Rectal smooth muscle tissue (tissue), 1 donor: ENCODE results near the gene PYGO2.
"Not testable (repeated sequence)": the region's sequence is repeated elsewhere in the genome, so short reads cannot be mapped to it uniquely, and the experiment has no call there.

Experiments
- H3K27ac ChIP-seq: one replicate; pipeline ENCODE4 v1.7.0; 2013; ENCODE audit warnings: low read depth, low read length, inconsistent platforms
- H3K27me3 ChIP-seq: one replicate; pipeline ENCODE4 v1.7.0; 2013; ENCODE audit warnings: low read length; ENCODE audit not compliant: control insufficient read depth, insufficient read depth
- H3K36me3 ChIP-seq: one replicate; pipeline ENCODE4 v1.7.0; 2013; ENCODE audit warnings: low read length; ENCODE audit not compliant: control insufficient read depth, insufficient read depth
- H3K4me1 ChIP-seq: one replicate; pipeline ENCODE4 v1.7.0; 2013; ENCODE audit warnings: low read length; ENCODE audit not compliant: control insufficient read depth, insufficient read depth
- H3K4me3 ChIP-seq: one replicate; pipeline ENCODE4 v1.7.0; 2013; ENCODE audit warnings: low read length
- H3K9ac ChIP-seq: one replicate; pipeline ENCODE4 v1.7.0; 2013; ENCODE audit warnings: low read length

Gene PYGO2

DNA sequence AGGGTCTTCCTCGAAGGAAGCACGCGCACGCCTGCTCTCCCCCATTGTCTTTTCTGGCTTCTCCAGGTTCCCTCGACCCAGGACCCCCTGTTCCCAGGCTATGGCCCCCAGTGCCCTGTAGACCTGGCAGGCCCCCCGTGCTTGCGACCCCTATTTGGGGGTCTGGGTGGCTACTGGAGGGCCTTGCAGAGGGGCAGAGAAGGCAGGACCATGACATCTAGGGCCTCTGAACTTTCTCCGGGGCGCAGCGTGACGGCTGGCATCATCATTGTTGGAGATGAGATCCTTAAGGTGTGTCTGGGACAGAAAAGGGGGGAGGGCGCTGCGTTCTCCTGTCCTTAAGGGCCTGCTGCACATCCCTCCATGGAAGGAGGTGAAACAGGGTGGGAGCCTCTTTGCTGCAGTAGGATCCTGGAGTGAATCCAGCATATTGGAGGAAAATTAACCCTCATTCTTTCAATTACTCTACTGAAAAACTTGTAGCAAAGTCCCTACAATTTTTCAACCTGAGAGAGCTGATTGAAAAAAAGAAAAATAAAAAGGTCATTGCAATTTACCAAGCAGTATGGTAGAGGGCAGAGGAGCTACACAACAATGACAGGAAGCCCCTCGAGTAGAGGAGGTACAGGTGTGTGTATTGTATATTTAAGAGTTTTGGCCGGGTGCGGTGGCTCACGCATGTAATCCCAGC, 22.3 kb upstream of the PYGO2 start:
- peak overlapping the region; percentile 8 for H3K27ac ChIP-seq
- no peaks in the 10 kb centered on the region for H3K27me3 ChIP-seq
- peaks cover 4% of the 10 kb centered on the region for H3K36me3 ChIP-seq
- H3K4me1 ChIP-seq, result peaks cover 6% of the 10 kb centered on the region
- H3K4me3 ChIP-seq, result peak overlapping the region; percentile 78
- H3K9ac ChIP-seq, result no peak overlapping the region

DNA sequence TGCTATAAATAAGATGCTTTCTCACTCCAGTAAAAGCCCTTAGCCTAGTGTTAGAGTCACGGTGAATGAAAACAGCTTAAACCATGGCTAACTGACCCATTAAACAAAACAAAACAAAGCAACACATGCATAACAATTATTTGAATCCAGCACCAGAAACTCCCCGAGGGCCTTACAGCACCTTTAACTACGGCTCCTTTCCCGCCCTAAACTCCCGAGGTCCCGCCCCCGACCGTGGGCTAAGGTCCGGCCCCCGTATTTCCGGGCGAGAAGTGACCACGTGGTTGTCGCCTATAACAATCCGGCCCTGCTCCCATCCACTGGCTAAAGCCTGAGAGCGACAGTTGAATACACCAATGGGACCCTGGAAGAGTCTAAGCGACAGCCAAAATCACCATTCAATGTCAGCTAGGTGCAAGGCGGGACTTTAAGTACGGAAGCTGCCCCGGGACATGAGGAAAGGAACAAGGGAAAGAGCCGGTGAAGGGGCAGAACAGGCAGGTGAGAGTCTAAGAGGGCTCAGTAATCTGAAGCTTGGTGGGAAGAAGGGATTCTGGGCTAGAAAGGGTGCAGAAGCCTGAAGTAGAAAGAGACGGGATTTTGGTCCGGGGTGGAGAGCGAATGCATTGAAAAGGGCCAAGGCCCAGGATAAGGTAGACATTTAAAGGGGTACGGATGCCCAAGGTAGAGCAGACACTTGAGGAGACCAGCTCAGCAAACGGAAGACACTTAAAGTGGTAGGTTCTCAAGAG, 21.5 kb upstream of the PYGO2 start, which contains the start of gene FLAD1:
Gene FLAD1 (plus strand): TSS at position 448 of the 752 bp plus-strand sequence. CDS start 351 bp downstream, outside the sequence.
- Histone ChIP-seq H3K9ac (peak within 1 kb of the TSS; percentile 20), H3K27ac (peak within 1 kb of the TSS; percentile 8), H3K4me1 (peaks cover 6% of the 10 kb centered on the region), H3K4me3 (peak within 1 kb of the TSS; percentile 78), H3K36me3 (peaks cover 3% of the 10 kb centered on the region), H3K27me3 (no peaks in the 10 kb centered on the region)

DNA sequence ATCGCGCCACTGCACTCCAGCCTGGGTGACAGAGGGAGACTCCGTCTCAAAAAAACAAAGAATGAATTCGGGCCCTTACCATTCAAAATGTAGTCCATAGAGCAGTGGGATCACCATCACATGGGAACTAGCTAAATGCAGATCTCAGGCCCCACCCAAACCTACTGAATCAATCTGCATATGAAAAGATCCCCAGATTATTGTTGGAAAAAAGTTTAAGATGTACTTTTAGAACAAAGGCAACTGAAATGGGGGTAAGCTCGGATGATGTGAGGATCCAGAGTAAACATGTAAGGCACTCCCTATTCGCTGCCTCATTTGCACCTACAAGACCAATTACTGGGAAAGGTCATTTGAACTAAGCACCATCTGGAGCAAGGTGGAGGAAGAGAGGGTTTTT, 20.8 kb upstream of the PYGO2 start:
- H3K4me3 ChIP-seq, result peak overlapping the region; percentile 72

DNA sequence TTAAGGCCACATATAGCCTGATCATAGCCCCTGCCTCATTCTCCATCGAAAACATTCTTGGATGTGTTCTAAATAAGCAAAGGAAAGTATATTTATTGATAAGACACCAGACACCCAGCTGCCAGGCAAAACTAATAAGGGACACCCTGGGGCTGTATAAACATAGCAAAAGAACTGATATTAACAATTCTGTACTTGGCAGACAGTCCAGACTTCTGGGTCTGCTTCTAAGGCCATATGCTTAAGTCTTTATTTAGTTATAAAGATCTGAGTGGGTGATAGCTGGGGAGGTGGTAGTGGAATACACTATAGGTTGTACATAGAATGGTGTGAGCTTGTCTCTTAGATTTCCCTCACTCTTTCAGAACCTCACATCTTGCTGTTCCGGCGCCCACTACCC, 16.8 kb upstream of the PYGO2 start:
- Histone ChIP-seq H3K27ac (no peak overlapping the region), H3K9ac (no peak overlapping the region), H3K4me3 (no peak overlapping the region), H3K4me1 (peaks cover 6% of the 10 kb centered on the region), H3K36me3 (no peaks in the 10 kb centered on the region), H3K27me3 (no peaks in the 10 kb centered on the region)

More for the DNA sequence above, 20.8 kb upstream of the PYGO2 start:
- Histone ChIP-seq H3K9ac (no peak overlapping the region), H3K4me1 (peaks cover 6% of the 10 kb centered on the region), H3K27me3 (no peaks in the 10 kb centered on the region), H3K36me3 (no peaks in the 10 kb centered on the region), H3K27ac (no peak overlapping the region)

DNA sequence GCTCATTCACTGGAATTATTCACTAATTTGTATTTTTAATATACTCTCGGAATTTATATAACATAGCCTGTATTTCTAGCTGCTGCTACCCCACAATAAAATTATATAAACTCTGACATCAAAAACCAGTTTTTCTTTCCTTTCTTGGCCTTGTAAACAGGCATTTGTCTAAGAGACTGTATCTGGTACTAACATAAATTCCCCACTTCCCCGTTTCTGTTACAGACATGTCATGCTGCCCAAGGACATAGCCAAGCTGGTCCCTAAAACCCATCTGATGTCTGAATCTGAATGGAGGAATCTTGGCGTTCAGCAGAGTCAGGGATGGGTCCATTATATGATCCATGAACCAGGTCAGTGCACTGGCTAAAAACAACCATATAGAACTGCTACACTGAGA, 16.2 kb upstream of the PYGO2 start:
- H3K27ac ChIP-seq, H3K36me3 ChIP-seq, H3K4me3 ChIP-seq, H3K9ac ChIP-seq, H3K27me3 ChIP-seq: not testable (repeated sequence)
- H3K4me1 ChIP-seq, result peaks cover 11% of the 10 kb centered on the region

DNA sequence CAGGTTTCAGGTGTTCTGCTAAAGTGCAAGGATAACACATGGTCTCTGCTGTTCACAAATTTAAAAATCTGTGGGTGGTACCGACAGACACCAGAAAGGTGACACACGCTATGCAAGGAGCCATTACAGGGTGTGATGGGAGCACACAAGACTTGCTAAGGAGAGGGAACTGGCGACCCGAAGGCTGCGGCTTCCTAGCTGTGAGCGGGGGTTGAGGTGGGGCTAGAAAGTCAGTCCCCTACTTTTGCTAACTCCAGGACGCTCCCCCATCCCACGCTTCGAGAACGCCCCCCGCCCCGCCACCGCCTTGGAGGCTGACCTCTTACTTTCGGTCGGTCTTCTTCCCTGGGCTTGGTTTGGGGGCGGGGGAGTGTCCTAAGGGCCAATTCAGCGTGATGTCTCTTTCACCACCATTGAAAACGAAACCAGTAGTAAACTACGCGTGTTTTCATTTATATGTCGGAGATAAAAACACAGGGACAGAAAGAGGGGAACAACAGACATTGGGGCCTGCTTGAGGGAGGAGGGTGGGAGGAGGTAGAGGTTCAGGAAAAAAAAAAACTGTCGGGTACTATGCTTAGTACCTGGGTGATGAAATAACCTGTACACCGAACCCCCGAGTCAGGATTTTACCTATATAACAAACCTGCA, 14.0 kb upstream of the PYGO2 start:
- H3K27ac ChIP-seq, result peak overlapping the region; percentile 93
- H3K27me3 ChIP-seq, result no peaks in the 10 kb centered on the region
- peaks cover 21% of the 10 kb centered on the region for H3K4me1 ChIP-seq
- no peaks in the 10 kb centered on the region for H3K36me3 ChIP-seq
- peak overlapping the region; percentile 75 for H3K4me3 ChIP-seq
- H3K9ac ChIP-seq, result peak overlapping the region; percentile 77

DNA sequence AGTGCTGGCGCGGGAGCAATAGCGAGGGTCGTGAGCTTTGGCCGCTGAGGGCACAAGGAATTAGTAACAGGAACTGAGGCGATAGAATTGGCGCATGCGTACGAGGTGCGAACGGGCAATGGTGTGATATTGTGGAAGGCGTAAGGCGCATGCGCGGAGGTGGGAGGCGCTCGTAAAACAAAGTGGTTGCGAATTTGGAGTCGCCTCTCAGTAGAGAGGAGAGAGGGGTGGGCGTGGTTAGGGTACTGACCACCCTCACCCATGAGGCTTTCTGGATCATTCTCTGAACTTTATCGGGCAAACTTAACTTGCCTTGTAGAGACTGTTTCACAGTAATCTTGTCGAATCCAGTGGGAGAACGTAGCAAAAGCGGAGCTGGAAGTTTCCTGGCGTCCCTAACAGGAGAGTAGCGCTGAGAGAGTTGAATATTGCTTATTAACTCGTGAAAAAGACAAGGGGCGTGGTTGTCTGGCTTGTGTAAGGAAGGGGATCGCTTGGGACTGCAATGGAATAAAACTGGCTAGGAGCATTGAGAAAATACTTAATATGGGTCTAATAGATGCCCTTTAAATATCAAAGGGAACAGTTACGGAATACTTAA, 13.3 kb upstream of the PYGO2 start:
- H3K4me3 ChIP-seq, result peak overlapping the region; percentile 75
- peak overlapping the region; percentile 93 for H3K27ac ChIP-seq
- H3K27me3 ChIP-seq, result no peaks in the 10 kb centered on the region
- H3K4me1 ChIP-seq, result peaks cover 25% of the 10 kb centered on the region
- H3K36me3 ChIP-seq, result no peaks in the 10 kb centered on the region
- H3K9ac ChIP-seq, result peak overlapping the region; percentile 77

DNA sequence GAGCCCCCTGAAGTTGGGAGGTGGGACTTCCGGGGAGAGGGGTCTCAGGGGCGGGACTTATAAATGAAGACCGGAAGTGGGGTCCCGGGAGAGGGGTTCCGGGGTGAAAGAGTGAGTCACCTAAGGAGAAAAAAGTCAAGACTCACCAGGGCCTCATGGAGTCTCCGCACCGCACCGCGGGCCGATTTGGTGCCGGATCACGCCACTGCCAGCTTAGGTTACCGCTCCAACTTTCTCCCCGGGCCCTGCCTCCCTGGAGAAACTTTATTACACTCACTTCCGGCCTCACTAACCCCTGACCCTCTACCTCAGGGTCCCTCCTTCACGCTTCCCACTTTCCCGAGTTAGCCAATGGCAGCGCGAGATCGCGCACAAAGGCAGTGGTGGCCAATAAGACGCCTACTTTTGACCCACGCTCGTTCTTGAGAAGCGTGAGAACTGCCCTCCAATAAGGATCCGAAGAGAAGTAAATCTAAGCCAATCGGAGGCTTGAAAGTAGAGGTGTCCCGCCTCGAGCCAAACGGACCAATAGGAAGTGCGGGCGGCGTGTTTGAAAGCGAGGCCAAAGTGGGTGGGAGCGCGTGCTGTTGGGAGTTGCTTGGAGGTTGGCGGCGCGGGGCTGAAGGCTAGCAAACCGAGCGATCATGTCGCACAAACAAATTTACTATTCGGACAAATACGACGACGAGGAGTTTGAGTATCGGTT, 12.7 kb upstream of the PYGO2 start, which contains the start of gene CKS1B:
Gene CKS1B (plus strand): TSS at position 580 of the 706 bp plus-strand sequence. CDS start 65 bp downstream, at position 645.
- Histone ChIP-seq H3K27ac (peak within 1 kb of the TSS; percentile 98), H3K9ac (peak within 1 kb of the TSS; percentile 92), H3K27me3 (no peaks in the 10 kb centered on the region), H3K4me1 (peaks cover 28% of the 10 kb centered on the region), H3K4me3 (peak within 1 kb of the TSS; percentile 88), H3K36me3 (peaks cover 2% of the 10 kb centered on the region)

DNA sequence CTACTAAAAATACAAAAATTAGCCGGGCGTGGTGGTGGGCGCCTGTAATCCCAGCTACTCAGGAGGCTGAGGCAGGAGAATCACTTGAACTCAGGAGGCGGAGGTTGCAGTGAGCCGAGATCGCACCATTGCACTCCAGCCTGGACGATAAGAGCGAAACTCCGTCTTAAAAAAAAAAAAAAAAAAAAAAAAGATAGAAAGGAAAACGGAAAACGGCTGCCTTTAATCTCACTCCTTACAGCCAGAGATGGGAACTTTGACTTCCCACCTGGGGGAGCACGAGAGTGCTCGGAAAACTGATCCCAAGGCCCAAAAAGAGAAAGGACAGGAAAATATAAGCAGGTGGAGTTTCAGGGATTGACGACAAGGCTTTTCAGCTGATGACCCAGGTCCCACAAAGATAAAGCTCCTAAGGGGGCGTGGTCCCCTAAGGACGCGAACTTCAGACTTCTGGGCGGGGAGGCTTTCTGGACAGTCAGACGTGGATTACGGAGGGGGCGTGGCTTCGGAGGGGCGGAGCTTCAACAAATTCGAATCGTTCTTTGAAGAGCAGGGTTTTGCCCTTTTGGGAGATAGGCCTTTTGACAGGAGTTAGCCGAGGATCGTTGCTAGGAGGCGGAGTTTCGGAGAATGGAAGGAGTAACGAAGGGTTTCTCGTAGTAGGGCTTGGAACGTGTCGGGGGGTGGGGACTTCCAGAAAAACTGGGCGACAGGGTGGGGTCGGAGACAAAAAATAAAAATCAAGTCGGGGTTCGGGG, 11.9 kb upstream of the PYGO2 start:
- H3K4me1 ChIP-seq, result peaks cover 28% of the 10 kb centered on the region
- H3K27ac ChIP-seq, result peak overlapping the region; percentile 98

DNA sequence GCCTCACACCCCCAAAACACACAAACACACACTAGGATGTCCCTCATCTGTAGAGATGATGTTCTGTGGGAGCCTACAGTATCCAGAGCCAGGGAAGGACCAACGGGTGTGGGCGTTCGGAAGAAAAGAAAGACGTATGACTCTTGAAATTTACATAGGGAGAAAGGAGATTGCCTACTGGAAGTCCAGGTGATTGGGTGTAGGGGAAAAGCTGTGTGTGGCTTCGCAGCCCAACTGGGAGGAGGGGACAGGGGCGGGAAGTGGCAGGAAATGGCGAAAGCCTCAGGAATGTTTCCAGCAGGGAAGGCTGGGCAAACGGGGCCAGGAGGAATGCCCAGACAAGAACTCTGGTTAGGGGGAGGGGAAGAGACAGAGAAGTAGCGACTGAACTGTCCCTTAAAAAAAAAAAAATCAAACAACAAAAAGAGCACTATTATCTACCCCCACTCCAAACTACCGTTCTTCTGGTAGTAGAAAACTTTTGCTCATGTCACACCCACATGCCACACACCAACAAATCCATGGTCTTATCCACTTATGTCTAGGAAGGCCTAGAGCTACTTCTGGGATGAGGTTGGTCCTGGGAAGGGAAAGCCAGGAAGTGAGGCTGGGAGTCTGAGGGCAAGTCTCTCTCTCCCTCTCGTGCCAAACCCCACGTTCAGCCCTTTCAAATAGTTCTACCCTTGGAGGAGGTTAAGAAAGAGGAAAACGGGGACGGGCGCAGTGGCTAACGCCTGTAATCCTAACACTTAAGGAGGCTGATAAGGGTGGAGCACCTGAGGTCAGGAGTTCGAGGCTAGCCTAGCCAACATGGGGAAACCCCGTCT, 11.1 kb upstream of the PYGO2 start:
- Histone ChIP-seq H3K36me3 (peaks cover 9% of the 10 kb centered on the region), H3K9ac (peak overlapping the region; percentile 51), H3K27ac (peak overlapping the region; percentile 98), H3K27me3 (no peaks in the 10 kb centered on the region), H3K4me1 (peaks cover 28% of the 10 kb centered on the region), H3K4me3 (peak overlapping the region; percentile 88)

More for the DNA sequence above, 11.9 kb upstream of the PYGO2 start:
- Histone ChIP-seq H3K36me3 (peaks cover 2% of the 10 kb centered on the region), H3K27me3 (no peaks in the 10 kb centered on the region), H3K9ac (peak overlapping the region; percentile 92), H3K4me3 (peak overlapping the region; percentile 88)

DNA sequence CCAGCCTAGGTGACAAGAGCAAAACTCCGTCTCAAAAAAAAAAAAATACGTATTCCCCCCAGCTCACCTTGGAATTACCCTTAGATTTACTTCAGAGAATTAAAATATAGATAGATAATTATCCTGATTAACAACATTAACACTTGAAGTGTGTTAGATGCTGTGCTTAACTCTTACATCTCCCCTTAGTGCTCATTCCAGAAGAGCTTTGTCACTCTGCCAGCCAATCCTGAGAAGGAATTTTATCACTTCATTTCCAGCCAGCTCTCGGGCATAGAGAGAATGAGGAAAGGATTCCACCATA, 10.6 kb upstream of the PYGO2 start:
- H3K4me3 ChIP-seq, result peak overlapping the region; percentile 45
- H3K36me3 ChIP-seq, result peaks cover 12% of the 10 kb centered on the region
- no peaks in the 10 kb centered on the region for H3K27me3 ChIP-seq
- H3K27ac ChIP-seq, result peak overlapping the region; percentile 98
- H3K9ac ChIP-seq, result peak overlapping the region; percentile 51
- H3K4me1 ChIP-seq, result peaks cover 28% of the 10 kb centered on the region
